Measurements from ENCODE around the gene PARP12.

- TF ChIP-seq POLR2AphosphoS5 (IDR thresholded peaks at IDR 0.05; ENCODE audit: low read depth, low read length): no peak
- no peak for TF ChIP-seq REST (IDR thresholded peaks at IDR 0.05; ENCODE audit: insufficient read depth in 1 of 2, low read depth in 2 of 2, low read length in 2 of 2)
Observed at GRCh38 chr7:139995017-139995915, 67.5 kb downstream of the PARP12 start.

Data from PFSK-1 (cell line).